Activated naive CD4-positive, alpha-beta T cell treated with Interleukin-2 at 50 U/mL for 16 hours (primary cell): ENCODE measurements around the gene PROK1.
"Not testable (repeated sequence)": the region's sequence is repeated elsewhere in the genome, so short reads cannot be mapped to it uniquely, and the experiment has no call there.

Experiments
- DNase-seq: peaks from one replicate; pipeline ENCODE4 v3.0.0-alpha.2; 2020

PROK1 gene

GRCh38 chr1:110450929-110451328 is at the start of gene PROK1:
TSS of gene PROK1 (plus strand) at chr1:110451149. CDS start at chr1:110451217, 68 bp downstream.
- DNase-seq, result no peak

- DNase-seq, result no peak
These were observed 47.1 kb upstream of the PROK1 start for GRCh38 chr1:110403805-110404204.

- no peak for DNase-seq
These were observed 46.5 kb upstream of the PROK1 start for GRCh38 chr1:110404401-110404800.

- DNase-seq, result not testable (repeated sequence)
These were observed 44.5 kb upstream of the PROK1 start for GRCh38 chr1:110406407-110406806.

- peak; percentile 93 for DNase-seq
These were observed 43.4 kb upstream of the PROK1 start, which contains the start of gene LAMTOR5 for GRCh38 chr1:110407260-110408210. TSS of gene LAMTOR5 (minus strand) at chr1:110407694. CDS start at chr1:110407620, 74 bp downstream.

- DNase-seq, result no peak
These were observed 42.5 kb upstream of the PROK1 start for GRCh38 chr1:110408488-110408887.

GRCh38 chr1:110409316-110409715 is 41.6 kb upstream of the PROK1 start:
- no peak for DNase-seq

GRCh38 chr1:110411173-110411735 is 39.7 kb upstream of the PROK1 start:
- DNase-seq, result no peak

GRCh38 chr1:110412576-110412975 is 38.4 kb upstream of the PROK1 start:
- peak; percentile 69 for DNase-seq

- DNase-seq, result not testable (repeated sequence)
These were observed 37.9 kb upstream of the PROK1 start for GRCh38 chr1:110413045-110413444.

GRCh38 chr1:110418729-110419128 is 32.2 kb upstream of the PROK1 start:
- DNase-seq, result no peak

GRCh38 chr1:110420023-110420662 is 30.8 kb upstream of the PROK1 start:
- no peak for DNase-seq

GRCh38 chr1:110420874-110421793 is 29.8 kb upstream of the PROK1 start:
- peak; percentile 7 for DNase-seq

- DNase-seq, result no peak
These were observed 26.0 kb upstream of the PROK1 start for GRCh38 chr1:110424699-110425611.

- DNase-seq, result no peak
These were observed 25.3 kb upstream of the PROK1 start for GRCh38 chr1:110425612-110426152.

- no peak for DNase-seq
These were observed 24.1 kb upstream of the PROK1 start for GRCh38 chr1:110426854-110427253.

- DNase-seq, result no peak
These were observed 22.0 kb upstream of the PROK1 start for GRCh38 chr1:110428946-110429345.

GRCh38 chr1:110430366-110430765 is 20.6 kb upstream of the PROK1 start:
- DNase-seq, result no peak

- DNase-seq, result no peak
These were observed 20.0 kb upstream of the PROK1 start for GRCh38 chr1:110430901-110431300.

GRCh38 chr1:110433213-110433612 is 17.7 kb upstream of the PROK1 start:
- DNase-seq, result no peak

- DNase-seq, result no peak
These were observed 17.1 kb upstream of the PROK1 start for GRCh38 chr1:110433803-110434202.
